SHP77 (cell line): Measurements from ENCODE around the gene SMIM35.
"Not testable (repeated sequence)": the region's sequence is repeated elsewhere in the genome, so short reads cannot be mapped to it uniquely, and the experiment has no call there.

Experiments
- DNase-seq, 2 experiments: peaks; one replicate each; lab custom pipeline; 2025; lab: John Stamatoyannopoulos, UW

Gene SMIM35

DNA sequence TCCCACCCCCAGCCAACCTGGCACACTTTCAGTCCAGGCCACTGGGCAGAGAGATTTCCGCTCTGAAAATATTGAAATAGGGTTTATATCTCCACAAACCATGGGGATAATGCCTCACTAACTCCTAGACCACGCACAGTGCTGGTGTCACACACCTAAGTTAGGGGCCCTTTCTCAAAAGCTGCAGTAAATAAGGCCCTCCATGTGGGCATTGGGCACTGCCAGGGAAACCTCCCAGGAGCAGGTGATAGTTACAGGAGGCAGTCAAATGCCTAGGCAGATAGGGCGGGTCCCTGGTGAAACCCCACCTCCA lies 103.6 kb downstream of the SMIM35 start:
- DNase-seq, result no peak

- no peak for DNase-seq
These were observed 106.0 kb downstream of the SMIM35 start for GRCh38 chr11:117980720-117981119.

GRCh38 chr11:117980280-117980679 lies 106.5 kb downstream of the SMIM35 start:
- DNase-seq, result no peak

DNA sequence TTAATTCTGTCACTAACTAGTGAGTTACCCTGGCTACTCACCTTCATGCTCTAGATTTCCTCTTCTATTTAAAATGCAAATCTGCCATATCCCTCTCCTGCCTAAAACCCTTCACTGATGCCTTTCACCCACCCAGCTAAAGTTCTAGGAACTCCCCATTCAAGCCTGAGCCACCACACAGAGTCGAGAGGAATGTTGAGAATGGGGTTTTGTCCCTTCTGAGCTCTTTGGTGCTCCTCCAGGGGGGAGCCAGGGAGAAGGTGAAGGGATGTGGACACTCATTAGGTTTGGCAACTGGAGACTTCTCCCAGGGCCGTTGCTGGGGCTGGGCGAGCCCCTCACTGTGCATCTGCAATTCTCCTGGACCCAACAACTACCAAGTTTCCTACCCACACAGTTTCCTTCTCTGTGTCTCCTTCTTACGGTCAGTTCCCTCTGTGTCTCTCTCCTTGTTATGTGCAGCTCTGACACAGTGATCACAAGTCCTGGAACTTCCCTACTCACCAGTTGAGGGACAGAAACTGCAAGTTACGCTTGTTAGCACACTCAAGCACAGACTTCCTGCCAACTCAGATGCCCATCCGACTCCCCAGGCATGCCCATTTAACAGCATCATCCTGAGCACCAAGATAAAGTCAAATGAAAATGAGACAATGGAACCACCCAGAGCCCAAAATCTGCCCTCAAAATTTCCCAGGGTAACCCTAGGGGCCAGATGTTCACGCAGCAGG lies 107.1 kb downstream of the SMIM35 start:
- DNase-seq, result no peak

DNA sequence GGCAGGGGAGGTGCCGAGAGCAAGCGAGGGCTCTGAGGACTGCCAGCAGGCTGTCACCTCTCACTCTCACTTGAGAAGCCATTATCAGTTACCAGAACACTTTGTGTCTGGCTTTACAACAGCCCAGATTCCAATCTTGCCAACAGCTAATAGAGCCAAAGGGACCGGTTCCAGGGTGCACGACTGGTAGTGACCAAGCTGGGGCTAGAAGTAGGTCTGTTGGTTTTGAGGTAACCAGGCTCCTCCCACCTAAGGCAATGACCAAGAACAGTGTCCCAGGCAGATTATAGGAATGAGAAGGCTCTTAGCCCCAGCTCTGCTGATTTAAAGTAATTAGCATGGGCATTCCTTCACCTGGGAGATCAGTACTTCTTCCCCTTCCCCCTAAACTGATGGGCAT lies 107.8 kb downstream of the SMIM35 start:
- DNase-seq, result no peak

DNA sequence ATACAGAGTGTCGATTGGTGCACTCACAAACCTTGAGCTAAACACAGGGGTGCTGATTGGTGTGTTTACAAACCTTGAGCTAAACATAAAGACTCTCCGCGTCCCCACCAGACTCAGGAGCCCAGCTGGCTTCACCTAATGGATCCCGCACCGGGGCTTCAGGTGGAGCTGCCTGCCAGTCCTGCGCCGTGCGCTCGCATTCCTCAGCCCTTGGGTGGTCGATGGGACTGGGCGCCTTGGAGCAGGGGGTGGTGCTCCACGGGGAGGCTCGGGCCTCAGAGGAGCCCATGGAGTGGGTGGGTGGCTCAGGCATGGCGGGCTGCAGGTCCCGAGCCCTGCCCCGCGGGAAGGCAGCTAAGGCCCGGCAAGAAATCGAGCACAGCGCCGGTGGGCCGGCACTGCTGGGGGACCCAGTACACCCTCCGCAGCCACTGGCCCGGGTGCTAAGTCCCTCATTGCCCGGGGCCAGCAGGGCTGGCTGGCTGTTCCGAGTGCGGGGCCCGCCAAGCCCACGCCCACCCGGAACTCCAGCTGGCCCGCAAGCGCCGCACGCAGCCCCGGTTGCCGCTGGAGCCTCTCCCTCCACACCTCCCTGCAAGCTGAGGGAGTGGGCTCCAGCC lies 108.4 kb downstream of the SMIM35 start:
- not testable (repeated sequence) for DNase-seq

DNA sequence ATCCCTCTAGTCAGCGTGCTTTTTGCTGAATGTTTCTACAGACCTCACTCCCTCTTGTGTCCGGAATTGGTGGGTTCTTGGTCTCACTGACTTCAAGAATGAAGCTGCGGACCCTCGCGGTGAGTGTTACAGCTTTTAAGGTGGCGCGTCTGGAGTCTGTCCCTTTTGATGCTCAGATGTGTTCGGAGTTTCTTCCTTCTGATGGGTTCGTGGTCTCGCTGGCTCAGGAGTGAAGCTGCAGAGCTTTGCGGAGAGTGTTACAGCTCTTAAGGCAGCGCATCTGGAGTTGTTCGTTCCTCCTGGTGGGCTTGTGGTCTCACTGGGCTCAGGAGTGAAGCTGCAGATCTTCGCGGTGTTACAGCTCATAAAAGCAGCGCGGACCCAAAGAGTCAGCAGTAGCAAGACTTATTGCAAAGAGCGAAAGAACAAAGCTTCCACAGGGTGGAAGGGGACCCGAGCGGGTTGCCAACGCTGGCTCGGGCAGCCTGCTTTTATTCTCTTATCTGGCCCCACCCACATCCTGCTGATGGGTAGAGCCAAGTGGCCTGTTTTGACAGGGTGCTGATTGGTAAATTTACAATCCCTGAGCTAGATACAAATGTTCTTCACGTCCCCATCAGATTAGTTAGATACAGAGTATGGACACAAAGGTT lies 109.0 kb downstream of the SMIM35 start:
- not testable (repeated sequence) for DNase-seq

GRCh38 chr11:117977029-117977428 lies 109.7 kb downstream of the SMIM35 start:
- DNase-seq, result no peak

DNA sequence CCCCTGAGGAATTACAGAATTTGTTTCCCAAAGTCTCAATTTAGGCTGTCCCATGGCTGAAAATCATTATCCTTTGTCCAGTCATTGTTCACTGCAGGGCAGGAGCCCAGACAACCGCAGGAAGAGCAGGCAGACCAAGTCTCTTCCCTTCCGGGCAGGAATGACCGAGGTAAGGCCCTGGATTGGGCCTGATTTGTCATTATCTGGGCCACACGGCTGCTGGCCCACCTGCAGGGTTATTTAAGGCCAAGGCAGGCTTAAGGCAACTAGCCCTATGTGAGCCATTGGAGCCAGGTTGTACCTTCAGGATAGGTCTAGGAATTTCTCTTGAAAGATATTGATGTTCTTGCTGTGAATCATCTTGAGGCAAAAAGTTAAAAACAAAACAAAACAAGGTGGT lies 110.3 kb downstream of the SMIM35 start:
- DNase-seq, result no peak

- DNase-seq, result no peak
These were observed 113.3 kb downstream of the SMIM35 start for GRCh38 chr11:117973503-117973860.

GRCh38 chr11:117972629-117973502 lies 113.9 kb downstream of the SMIM35 start:
- DNase-seq, result no peak

DNA sequence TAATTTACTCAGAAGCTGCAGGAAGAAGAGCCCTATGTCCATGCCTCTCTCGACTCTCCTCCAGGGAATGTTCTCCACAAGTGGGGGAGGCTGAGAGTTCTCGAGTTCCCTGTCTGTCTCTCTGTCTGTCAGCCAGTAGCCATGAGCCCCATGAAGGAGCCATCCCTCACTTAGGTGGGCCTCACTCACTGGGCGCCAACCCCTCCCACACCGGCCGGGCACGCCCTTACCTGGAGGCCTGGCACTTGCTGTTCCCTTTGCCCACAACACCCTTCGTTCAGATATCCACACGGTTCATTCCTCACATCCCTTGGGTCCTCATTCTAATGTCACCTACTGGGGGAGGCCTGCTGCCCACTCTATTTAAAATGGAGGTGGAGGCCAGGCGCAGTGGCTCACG lies 114.7 kb downstream of the SMIM35 start:
- no peak for DNase-seq

- DNase-seq, result no peak
These were observed 116.3 kb downstream of the SMIM35 start for GRCh38 chr11:117970400-117971024.

- no peak for DNase-seq
These were observed 117.4 kb downstream of the SMIM35 start for GRCh38 chr11:117969160-117969991.

GRCh38 chr11:117966908-117967307 lies 119.9 kb downstream of the SMIM35 start:
- no peak for DNase-seq

DNA sequence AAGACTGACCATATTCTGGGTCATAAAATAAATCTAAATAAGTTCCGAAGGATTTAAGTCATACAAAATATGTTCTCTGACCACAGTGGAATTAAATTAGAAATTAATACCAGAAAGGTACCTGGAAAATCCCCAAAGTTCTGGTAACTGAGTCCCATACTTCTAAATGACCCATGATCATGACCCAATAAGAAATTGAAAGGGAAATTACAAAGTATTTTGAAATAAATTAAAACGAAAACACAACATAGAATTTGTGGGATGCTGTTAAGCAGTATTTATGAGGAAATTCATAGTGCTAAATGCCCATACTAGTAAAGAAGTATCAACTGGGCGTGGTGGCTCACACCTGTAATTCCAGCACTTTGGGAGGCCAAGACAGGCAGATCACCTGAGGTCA lies 123.9 kb downstream of the SMIM35 start:
- no peak for DNase-seq

DNA sequence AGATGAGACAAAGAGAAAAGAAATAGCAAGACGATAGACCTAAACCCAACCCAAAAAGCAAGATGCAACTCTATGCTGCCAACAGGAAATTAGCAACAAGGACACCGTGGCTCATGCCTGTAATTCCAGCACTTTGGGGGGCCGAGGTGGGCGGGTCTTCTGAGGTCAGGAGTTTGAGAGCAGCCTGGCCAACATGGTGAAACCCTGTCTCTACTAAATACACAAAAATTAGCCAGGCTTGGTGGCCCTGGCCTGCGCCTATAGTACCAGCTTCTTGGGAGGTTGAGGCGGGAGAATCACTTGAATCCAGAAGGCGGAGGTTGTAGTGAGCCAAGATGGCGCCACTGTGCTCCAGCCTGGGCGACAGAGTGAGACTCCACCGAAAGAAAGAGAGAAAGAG lies 124.9 kb downstream of the SMIM35 start:
- no peak for DNase-seq

- DNase-seq, result no peak
These were observed 126.4 kb downstream of the SMIM35 start for GRCh38 chr11:117960406-117960805.

GRCh38 chr11:117959438-117960149 lies 127.2 kb downstream of the SMIM35 start:
- DNase-seq, result no peak

DNA sequence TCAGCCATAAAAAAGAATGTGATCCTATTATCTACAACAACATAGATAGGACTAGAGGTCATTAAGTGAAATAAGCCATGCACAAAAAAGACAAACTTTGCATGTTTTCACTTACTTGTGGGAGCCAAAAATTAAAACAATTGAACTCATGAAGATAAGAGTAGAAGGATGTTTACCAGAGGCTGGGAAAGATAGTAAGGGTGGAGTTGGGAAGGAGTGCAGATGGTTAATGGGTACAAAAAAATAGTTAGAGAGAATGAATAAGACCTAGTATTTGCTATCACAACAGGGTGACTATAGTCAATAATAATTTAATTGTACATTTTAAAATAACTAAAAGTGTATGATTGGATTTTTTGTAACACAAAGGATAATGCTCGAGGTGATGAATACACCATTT lies 127.8 kb downstream of the SMIM35 start:
- DNase-seq, result no peak
